Smooth muscle cell (in vitro differentiated cells): ENCODE data around the gene TGM3. TPM values are rescaled to one million over a fixed set of nuclear protein-coding genes. Genes with fewer than 3 reads are reported as not detected.

ENCODE experiments used
- DNase-seq: peaks from one replicate; lab custom pipeline; 2025; ENCODE audit not compliant: unreplicated experiment; lab: John Stamatoyannopoulos, UW
- H2AFZ ChIP-seq: fragments of 200-600 bp; sonication (generic); 2 replicates; pipeline ENCODE4 v1.6.0; 2016; ENCODE audit warnings: antibody characterized with exemption, low read depth, mild to moderate bottlenecking
- H3F3A ChIP-seq: fragments of 200-600 bp; sonication (generic); 2 replicates; pipeline ENCODE4 v1.6.0; 2017; ENCODE audit warnings: antibody characterized with exemption, low read depth
- H3K27ac ChIP-seq: fragments of 200-600 bp; sonication (generic); 2 replicates; pipeline ENCODE4 v1.5.1; 2016; ENCODE audit warnings: low read depth, mild to moderate bottlenecking
- H3K27me3 ChIP-seq: fragments of 200-600 bp; sonication (generic); 2 replicates; pipeline ENCODE4 v1.6.1; 2016; ENCODE audit warnings: low read depth, mild to moderate bottlenecking
- H3K36me3 ChIP-seq: fragments of 200-600 bp; sonication (generic); 2 replicates; pipeline ENCODE4 v1.5.1; 2016; ENCODE audit warnings: low read depth
- H3K4me1 ChIP-seq: fragments of 200-600 bp; sonication (generic); 2 replicates; pipeline ENCODE4 v1.5.1; 2016; ENCODE audit warnings: low read depth
- H3K4me2 ChIP-seq: fragments of 200-600 bp; sonication (generic); 2 replicates; pipeline ENCODE4 v1.6.0; 2016; ENCODE audit warnings: mild to moderate bottlenecking
- H3K4me3 ChIP-seq: fragments of 200-600 bp; sonication (generic); 2 replicates; pipeline ENCODE4 v1.5.1; 2016; ENCODE audit warnings: mild to moderate bottlenecking
- H3K79me2 ChIP-seq: fragments of 200-600 bp; sonication (generic); 2 replicates; pipeline ENCODE4 v1.6.0; 2016; ENCODE audit warnings: low read depth, mild to moderate bottlenecking
- H3K9ac ChIP-seq: fragments of 200-600 bp; sonication (generic); 2 replicates; pipeline ENCODE4 v1.6.0; 2016; ENCODE audit warnings: low read depth
- H3K9me3 ChIP-seq: fragments of 200-600 bp; sonication (generic); replicated peaks from 2 replicates; pipeline ENCODE4 v1.5.1; 2016; ENCODE audit warnings: low read depth
- H4K20me1 ChIP-seq: fragments of 200-600 bp; sonication (generic); 2 replicates; pipeline ENCODE4 v1.6.0; 2016; ENCODE audit warnings: low read depth
- WGBS: methylation state at CpG from one replicate; pipeline ENCODE4 v1.1.7; 2016; ENCODE audit warnings: low lambda C conversion rate; 5-methylcytosine and 5-hydroxymethylcytosine counted together
- polyA plus RNA-seq: library from polyadenylated mRNA; unstranded; fragments of >200 nt; fragmentation: Nextera tagmentation; extraction: Ambion mirVana; gene quantifications from 2 replicates; pipeline ENCODE4 v1.2.1, GENCODE V29; 2016
- total RNA-seq: library from RNA; depleted of rRNA; stranded (reverse); fragments of >200 nt; gene quantifications from 2 replicates; pipeline ENCODE4 v1.2.3, GENCODE V29; 2014
- TF ChIP-seq, protein P1 (sequence below): fragments of 200-600 bp; sonication (generic); IDR thresholded peaks from 2 replicates; pipeline ENCODE4 v1.5.1; 2017; ENCODE audit warnings: borderline replicate concordance, mild to moderate bottlenecking, antibody characterized with exemption; ENCODE audit not compliant: insufficient read depth, poor library complexity, severe bottlenecking

TGM3 gene
- total and polyA plus RNA-seq, 2 experiments from 2014 or later, result 0.43 to 0.54 TPM

DNA sequence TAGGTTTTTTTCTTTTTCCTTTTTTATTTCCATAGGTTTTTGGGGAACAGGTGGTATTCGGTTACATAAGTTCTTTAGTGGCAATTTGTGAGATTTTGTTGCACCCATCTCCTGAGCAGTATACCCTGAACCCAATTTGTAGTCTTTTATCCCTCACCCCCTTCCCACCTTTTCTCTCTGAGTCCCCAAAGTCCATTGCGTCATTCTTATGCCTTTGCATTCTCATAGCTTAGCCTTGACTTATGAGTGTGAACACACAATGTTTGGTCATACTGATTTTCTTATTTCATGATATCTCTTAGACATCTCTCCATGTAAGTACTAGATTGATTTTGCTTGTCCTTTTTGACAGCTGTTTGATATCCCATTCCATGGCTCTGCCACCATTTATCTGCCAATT, 27.2 kb downstream of the TGM3 start:
- no peak for DNase-seq
- Histone ChIP-seq H3F3A (no peaks in the 10 kb centered on the region), H2AFZ (no peak overlapping the region), H3K4me1 (no peaks in the 10 kb centered on the region), H3K27ac (no peak overlapping the region), H3K79me2 (no peaks in the 10 kb centered on the region), H3K27me3 (no peaks in the 10 kb centered on the region), H4K20me1 (no peaks in the 10 kb centered on the region), H3K4me3 (no peak overlapping the region), H3K4me2 (no peak overlapping the region), H3K9me3 (no peaks in the 10 kb centered on the region), H3K36me3 (no peaks in the 10 kb centered on the region), H3K9ac (no peak overlapping the region)
- TF ChIP-seq, protein P1, sequence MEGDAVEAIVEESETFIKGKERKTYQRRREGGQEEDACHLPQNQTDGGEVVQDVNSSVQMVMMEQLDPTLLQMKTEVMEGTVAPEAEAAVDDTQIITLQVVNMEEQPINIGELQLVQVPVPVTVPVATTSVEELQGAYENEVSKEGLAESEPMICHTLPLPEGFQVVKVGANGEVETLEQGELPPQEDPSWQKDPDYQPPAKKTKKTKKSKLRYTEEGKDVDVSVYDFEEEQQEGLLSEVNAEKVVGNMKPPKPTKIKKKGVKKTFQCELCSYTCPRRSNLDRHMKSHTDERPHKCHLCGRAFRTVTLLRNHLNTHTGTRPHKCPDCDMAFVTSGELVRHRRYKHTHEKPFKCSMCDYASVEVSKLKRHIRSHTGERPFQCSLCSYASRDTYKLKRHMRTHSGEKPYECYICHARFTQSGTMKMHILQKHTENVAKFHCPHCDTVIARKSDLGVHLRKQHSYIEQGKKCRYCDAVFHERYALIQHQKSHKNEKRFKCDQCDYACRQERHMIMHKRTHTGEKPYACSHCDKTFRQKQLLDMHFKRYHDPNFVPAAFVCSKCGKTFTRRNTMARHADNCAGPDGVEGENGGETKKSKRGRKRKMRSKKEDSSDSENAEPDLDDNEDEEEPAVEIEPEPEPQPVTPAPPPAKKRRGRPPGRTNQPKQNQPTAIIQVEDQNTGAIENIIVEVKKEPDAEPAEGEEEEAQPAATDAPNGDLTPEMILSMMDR, result no peak
- WGBS, result 93% methylated on average over 2 of the region's 2 CpGs

DNA sequence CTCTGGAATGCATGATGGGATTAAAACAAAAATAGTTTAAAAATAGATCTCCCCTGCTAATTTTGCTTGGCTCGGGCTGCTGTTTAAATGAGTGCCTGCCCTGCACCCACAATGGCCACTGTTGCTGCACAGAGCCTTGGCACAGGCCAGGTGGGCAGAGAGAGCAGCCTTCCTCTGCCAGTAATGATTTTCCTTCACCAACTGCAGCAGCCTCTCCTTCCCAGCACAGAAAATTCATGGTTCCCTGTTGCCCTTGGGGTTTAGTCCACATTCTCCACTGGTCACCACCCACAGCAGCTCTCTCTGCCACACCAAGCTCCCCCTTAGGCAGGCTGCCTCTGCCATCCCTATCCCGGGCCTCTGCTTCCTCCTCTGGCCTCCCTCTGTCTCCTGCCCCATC, 30.2 kb downstream of the TGM3 start:
- no peak overlapping the region for H3K9ac ChIP-seq
- H3K4me3 ChIP-seq, result no peak overlapping the region
- TF ChIP-seq, protein P1, result no peak
- no peaks in the 10 kb centered on the region for H4K20me1 ChIP-seq
- no peaks in the 10 kb centered on the region for H3F3A ChIP-seq
- no peaks in the 10 kb centered on the region for H3K4me1 ChIP-seq
- no peaks in the 10 kb centered on the region for H3K79me2 ChIP-seq
- no peaks in the 10 kb centered on the region for H3K27me3 ChIP-seq
- no peak for DNase-seq
- H2AFZ ChIP-seq, result no peak overlapping the region
- no peak overlapping the region for H3K27ac ChIP-seq
- H3K9me3 ChIP-seq, result no peaks in the 10 kb centered on the region
- no peaks in the 10 kb centered on the region for H3K36me3 ChIP-seq
- 84% methylated on average over 2 of the region's 2 CpGs for WGBS
- no peak overlapping the region for H3K4me2 ChIP-seq

DNA sequence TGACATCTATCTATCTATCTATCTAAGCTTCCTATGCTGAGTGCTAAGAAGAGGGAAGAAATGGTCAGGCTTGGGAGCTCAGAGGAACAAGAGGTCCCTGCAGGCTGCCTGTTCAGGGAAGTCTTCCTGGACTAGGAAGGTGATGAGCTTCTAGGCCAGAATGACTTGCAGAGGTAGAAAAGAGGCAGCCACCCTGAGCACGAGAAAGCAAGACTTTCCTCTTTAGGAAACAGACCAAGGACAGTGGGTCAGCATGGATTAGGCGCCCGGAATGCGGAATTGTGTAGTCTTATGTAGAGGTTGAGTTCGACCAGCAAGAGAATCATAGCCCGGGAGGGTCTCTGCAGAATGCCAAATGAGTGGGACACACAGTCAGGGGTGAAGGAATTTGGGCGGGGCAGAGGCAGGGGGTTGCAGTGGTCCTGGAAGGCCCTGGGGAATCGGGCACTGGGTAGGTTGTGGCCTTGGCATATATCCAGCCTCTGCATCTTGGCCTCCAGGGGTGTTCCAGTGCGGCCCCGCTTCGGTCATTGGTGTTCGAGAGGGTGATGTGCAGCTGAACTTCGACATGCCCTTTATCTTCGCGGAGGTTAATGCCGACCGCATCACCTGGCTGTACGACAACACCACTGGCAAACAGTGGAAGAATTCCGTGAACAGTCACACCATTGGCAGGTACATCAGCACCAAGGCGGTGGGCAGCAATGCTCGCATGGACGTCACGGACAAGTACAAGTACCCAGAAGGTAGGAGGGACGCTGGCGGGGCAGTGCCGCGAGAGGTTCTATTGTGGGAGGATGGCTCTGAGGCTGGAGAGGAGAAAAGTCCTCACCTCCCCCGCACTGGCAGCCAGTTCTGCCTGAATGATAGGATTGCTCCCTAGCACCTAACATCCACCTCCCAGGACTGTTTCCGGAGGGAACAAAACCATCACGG, 32.1 kb downstream of the TGM3 start:
- Histone ChIP-seq H3K36me3 (no peaks in the 10 kb centered on the region), H2AFZ (no peak overlapping the region), H3K27me3 (no peaks in the 10 kb centered on the region), H3K4me2 (no peak overlapping the region), H3K4me3 (no peak overlapping the region), H3K27ac (no peak overlapping the region), H3K4me1 (no peaks in the 10 kb centered on the region), H3K9ac (no peak overlapping the region), H3K9me3 (no peaks in the 10 kb centered on the region), H4K20me1 (no peaks in the 10 kb centered on the region), H3K79me2 (no peaks in the 10 kb centered on the region), H3F3A (no peaks in the 10 kb centered on the region)
- TF ChIP-seq, protein P1, result no peak
- 96% methylated on average over 30 of the region's 30 CpGs for WGBS
- DNase-seq, result no peak
